Measurements from ENCODE around the gene AP4E1.
"Not testable (repeated sequence)": the region's sequence is repeated elsewhere in the genome, so short reads cannot be mapped to it uniquely, and the experiment has no call there.

Gene AP4E1

DNA sequence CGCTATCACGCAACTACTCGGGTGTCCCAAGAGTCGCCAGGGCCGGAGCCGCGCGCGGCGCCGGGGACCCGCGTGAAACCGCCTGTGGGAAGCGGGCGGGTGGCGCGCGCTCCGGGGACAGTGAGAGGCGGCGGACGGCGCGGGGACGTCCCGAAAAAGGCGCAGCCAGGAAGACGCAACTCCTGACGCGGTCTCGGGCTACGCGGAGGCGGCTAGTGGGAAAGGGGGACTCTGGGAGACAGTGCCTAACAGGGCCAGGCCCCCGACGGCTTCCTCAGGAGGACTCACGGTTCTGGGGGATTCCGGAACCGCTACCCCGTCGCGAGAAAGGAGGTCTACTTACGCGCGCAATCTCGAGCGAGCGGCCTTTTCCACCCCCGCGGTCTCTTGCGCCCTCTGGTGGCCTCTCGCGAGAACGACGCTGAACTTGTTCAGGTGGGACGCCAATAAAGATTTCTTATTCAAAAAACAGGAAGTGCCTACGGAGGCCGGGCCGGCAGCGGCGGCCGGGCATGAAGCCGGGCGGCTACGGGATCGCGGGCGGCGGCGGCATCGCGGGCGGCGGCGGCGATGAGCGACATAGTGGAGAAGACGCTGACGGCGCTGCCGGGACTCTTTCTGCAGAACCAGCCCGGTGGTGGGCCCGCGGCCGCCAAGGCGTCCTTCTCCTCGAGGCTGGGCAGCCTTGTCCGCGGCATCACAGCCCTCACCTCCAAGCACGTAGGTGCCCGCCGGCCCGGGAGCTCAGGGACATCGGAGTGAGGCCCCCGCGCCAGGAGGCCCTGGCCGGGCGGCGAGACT is at the start of gene AP4E1:
Gene AP4E1, plus strand, starts transcription at position 475 of the 801 bp plus-strand sequence. Its CDS starts 96 bp downstream, at position 571.
- peak; percentile 91 for DNase-seq (ENCODE audit: low spot score)

GRCh38 chr15:50860824-50861223 is 47.7 kb upstream of the AP4E1 start:
- DNase-seq (ENCODE audit: low spot score), result no peak

GRCh38 chr15:50862553-50862952 is 45.9 kb upstream of the AP4E1 start:
- DNase-seq (ENCODE audit: low spot score), result no peak

GRCh38 chr15:50864873-50865272 is 43.6 kb upstream of the AP4E1 start:
- DNase-seq (ENCODE audit: low spot score), result no peak

DNA sequence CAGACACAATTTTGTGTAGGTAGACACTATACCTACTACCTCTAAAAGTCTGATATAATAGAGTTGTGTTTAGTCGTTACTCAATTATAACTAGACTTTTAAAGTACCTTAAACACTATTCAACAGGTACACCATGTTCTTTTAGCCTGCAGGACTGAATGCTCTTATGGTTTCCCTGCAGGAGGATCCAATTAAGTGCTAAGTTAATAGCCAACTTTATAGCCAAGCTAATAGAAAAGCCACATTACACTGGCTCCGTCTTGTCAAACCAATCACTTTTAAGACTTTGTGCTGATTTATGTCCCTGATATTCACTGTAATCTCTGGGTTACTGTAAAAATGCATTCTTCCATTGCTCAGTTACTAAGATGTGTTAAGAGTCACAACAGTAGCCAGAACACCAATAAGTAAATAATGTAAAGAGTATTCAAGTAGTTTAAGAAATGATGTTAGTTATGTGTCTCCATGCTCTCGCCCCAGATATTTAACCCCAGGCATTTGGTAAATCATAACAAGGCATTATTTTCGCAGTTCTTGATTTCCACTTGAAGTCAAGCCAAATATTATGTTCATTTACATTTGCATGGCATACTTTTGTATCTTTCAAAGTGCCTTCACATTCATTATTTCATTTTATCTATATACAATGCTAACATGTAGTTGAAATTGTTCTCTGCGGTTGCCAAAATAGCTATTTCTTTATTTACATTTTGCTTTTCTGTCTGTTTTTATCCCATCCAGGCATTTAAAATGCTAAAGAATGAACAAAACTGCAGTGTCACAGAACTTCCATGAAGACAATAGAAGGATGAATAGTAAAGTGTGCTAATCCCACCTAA is 42.7 kb upstream of the AP4E1 start:
- no peak for DNase-seq (ENCODE audit: low spot score)

DNA sequence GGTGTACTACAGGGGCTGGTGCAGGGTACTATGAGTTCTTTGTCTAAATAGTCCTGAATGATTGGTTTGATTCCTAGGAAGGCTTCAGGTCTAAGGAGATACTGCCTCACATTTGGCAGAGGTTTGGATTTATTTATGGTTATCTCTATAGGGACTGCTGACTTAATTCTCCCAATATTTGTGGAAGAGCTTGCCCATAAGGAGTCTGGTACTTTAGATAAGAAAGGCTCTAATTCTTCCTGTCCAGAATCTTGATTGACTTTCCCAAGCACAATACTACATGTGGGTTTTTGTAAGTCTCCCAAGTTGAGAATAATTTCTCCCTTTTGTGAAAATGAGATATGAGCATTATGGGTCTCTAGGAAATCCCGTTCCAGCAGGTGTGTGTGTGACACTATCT is 36.7 kb upstream of the AP4E1 start:
- DNase-seq (ENCODE audit: low spot score), result no peak

DNA sequence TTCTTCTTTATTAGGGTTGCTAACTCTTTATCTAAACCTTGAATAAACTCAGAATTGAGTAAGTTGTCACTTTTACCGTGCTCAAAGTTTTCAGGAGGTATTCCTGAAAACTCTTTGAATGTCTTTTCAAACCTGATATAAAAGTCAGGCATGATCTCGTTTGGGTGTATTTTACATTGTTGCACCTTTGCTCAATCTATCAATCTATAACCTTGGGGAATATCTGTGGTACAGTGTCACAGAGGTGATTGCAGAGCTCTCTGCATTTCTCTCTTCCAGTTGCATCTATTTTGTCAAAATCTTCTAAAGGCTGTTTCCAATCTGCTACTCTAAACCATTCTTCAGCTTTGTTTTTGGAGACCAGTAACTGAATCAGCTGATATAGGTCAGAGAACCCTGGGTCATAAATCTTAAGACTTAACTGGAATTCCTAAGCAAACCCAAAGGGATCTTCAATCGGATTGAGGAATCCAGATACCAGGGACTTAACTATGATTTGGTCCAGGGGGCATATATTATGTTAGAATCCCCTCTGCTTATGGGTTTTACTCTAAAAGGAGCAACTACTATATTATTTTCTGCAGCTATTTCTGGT is 35.6 kb upstream of the AP4E1 start:
- no peak for DNase-seq (ENCODE audit: low spot score)

- no peak for DNase-seq (ENCODE audit: low spot score)
These were observed 34.5 kb upstream of the AP4E1 start for GRCh38 chr15:50873935-50874361.

DNA sequence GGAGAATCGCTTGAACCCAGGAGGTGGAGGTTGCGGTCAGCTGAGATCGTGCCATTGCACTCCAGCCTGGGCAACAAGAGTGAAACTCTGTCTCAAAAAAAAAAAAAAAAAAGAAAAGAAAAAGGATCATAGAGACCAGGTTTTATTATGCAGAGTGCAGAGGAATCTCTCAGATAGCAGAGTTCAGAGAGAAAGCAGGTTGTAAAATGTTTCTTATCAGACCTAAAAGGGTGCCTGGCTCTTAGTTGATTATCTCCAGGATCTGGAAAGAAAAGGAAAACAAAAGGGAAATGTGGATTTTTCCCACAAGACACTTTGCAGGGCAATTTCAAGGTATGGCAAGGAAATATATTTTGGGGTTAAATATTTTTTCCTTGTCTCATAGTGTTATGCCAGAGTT is 33.2 kb upstream of the AP4E1 start:
- DNase-seq (ENCODE audit: low spot score), result not testable (repeated sequence)

- no peak for DNase-seq (ENCODE audit: low spot score)
These were observed 32.1 kb upstream of the AP4E1 start for GRCh38 chr15:50876260-50876988.

- DNase-seq (ENCODE audit: low spot score), result peak; percentile 73
These were observed 31.5 kb upstream of the AP4E1 start for GRCh38 chr15:50876989-50877360.

DNA sequence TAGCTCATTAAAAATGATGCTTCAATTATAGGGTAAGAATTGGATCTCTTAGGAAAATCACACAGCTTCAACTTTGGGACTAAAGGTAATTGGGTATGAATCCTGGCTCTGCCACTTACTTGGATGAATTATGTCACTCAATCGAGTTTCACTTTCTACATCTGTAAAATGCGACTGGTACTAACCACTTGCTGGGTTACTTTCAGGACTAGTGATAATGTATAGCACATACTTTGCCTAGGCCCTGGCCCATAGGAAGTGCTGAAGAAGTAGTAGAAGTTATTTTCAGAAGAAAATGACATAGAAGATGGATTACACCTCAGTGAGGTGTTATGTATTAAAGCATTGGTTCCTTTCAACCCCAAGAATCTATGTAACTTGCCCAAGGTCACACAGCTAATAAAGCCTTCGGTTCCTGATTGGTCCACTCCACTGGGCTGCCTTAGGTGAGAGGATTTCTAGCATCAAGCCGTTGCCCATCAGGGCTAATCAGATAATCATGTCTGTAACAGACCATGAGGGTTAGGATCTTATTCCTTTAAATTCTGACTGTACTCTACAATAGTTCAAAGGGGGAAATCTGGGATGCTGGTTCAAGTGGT is 29.4 kb upstream of the AP4E1 start:
- DNase-seq (ENCODE audit: low spot score), result no peak

DNA sequence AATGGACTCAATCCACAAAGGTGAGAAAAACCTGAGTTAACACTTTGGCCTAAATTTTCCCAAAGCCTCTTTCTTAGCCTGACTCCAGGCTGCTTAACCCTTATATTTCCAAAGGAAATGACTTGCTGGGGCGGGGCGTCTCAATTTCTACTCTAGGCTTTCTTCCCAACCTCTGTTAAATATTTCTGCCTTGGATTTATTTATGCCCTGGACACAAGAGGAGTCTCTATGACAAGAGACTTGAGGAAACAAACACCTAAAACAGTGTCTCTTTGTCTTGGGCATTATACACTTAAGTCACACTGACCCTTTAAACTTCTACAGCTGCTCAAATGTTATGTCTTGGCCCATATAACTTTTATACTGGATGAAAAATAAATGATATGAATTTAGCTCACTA is 28.3 kb upstream of the AP4E1 start:
- DNase-seq (ENCODE audit: low spot score), result no peak

DNA sequence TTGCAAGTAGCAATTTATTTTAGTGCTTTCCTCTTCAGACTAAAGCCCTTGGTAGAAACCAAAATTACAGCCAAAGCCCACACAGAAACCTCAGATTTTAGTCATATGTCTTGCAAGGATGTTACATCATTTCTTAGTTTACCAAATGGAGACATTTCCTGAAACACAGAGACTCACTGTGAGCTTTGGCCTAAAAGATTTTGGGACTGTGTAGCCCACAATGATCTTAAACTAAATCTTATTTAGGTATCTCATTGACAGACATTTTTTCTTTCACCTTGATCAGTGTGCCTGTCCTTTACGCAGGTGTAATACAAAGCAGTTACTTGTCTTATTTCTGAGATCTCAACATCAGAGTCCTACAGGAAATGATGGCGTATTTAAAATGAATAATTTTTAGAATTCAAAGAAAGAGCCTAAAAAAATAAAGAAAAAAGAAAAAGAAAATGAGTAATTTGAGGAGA is 27.8 kb upstream of the AP4E1 start:
- DNase-seq (ENCODE audit: low spot score), result no peak

- no peak for DNase-seq (ENCODE audit: low spot score)
These were observed 27.1 kb upstream of the AP4E1 start for GRCh38 chr15:50881121-50882048.

- DNase-seq (ENCODE audit: low spot score), result no peak
These were observed 24.6 kb upstream of the AP4E1 start for GRCh38 chr15:50883903-50884302.

GRCh38 chr15:50884540-50884939 is 23.9 kb upstream of the AP4E1 start:
- DNase-seq (ENCODE audit: low spot score), result no peak

GRCh38 chr15:50886139-50886467 is 22.4 kb upstream of the AP4E1 start:
- DNase-seq (ENCODE audit: low spot score), result no peak

- no peak for DNase-seq (ENCODE audit: low spot score)
These were observed 21.7 kb upstream of the AP4E1 start for GRCh38 chr15:50886611-50887345.

- DNase-seq (ENCODE audit: low spot score), result no peak
These were observed 20.4 kb upstream of the AP4E1 start for GRCh38 chr15:50888054-50888453.

All from D341Med (cell line).